Middle frontal gyrus (tissue), 1 donor: ENCODE measurements around the gene RPS23.
"Not testable (repeated sequence)": the region's sequence is repeated elsewhere in the genome, so short reads cannot be mapped to it uniquely, and the experiment has no call there.

Source experiments
- DNase-seq: peaks from one replicate; pipeline ENCODE4 v3.0.0-alpha.2; 2015; ENCODE audit warnings: low spot score; ENCODE audit errors: extremely low spot score

The RPS23 gene

DNA sequence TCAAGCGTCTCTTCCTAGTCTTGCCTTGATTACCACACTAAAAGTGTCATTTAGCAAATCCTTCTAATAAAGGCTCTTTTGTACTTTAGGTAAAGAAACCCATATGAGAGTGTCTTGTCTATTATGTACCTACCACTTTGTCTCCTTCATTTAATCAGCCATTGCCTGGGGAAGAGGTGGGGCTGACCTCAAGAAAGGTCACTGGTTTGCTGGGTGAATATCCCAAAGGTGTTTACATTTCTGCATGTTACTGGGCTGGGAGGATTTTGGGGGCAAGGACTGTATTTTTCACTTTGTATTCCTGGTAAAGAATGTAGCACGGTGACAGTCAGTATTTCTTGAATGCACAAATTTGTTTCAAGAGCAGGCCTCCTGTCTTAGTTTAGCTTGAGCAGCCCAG, 11.9 kb upstream of the RPS23 start:
- no peak for DNase-seq

DNA sequence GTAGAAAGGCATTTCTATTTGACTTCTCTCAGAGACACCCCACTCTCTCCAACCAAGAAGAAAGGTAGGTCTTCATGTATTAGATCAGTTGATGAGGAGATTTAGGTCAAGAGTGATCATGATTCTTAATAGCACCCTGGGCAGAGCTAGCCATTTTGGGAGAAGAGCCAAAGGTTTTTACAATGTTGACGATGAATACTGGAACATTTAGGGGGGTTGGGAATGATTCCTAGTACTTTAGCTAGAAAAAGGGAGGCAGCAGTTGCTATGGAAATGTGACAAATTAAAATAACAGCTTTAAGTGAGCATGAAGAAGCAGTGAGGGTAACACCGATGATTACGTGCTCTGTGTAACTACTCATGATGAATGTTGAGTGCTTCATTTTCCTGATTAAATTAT, 9.5 kb upstream of the RPS23 start:
- DNase-seq, result no peak

GRCh38 chr5:82285206-82285605, 7.1 kb upstream of the RPS23 start:
- no peak for DNase-seq

DNA sequence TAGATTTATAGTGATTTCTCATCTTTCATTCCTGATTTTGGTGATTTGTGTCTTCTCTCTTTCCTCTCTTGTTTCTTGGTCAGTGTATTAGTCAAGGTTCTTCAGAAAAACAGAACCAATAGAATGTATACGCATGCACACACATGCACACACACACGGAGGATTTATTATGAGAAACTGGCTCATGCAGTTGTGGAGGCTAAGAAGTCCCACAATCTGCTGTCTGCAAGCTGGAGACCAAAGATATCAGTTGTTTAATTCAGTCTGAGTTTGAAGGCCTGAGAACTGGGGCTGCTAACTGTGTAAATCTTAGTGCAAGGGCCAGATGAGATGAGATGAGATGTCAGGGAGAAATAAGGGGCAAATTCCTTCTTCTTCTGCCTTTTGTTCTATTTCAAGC, 5.7 kb upstream of the RPS23 start:
- DNase-seq, result no peak

GRCh38 chr5:82278711-82279370, 687 bp upstream of the RPS23 start:
- DNase-seq, result no peak

- no peak for DNase-seq
These were observed 554 bp downstream of the RPS23 start for GRCh38 chr5:82277613-82277986.

DNA sequence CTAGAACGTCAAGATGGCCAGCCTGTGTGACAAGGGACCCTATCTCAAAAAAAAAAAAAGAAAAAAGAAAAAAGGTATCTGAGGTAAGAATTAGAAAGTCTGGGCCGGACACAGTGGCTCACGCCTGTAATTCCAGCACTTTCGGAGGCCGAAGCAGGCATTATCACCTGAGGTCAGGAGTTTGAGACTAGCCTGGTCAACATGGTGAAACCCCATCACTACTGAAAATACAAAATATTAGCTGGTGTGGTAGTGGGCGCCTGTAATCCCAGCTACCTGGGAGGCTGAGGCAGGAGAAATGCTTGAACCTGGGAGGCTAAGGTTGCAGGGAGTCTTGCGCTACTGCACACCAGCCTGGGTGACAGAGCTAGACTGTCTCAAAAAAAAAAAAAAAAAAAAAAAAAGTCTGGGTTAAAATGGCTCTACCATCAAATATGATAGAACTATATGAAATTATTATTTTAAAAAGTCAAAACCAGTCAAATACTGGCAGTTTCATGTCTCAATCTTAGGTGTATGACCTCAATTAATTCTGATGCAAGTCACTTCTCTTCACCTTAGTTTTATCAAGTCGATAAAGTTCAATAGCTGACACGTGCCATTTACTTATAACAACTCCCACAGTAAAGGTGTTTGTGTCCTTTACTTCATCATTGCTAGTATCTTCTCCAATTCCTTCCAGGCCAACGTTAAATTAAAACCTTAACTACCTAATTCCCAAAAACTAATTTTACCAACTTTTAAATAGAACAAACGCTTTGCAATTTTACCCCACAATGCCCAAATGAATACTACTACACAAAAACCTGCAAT, 1.1 kb downstream of the RPS23 start:
- DNase-seq, result no peak

GRCh38 chr5:82275216-82275664, 2.9 kb downstream of the RPS23 start:
- DNase-seq, result no peak

DNA sequence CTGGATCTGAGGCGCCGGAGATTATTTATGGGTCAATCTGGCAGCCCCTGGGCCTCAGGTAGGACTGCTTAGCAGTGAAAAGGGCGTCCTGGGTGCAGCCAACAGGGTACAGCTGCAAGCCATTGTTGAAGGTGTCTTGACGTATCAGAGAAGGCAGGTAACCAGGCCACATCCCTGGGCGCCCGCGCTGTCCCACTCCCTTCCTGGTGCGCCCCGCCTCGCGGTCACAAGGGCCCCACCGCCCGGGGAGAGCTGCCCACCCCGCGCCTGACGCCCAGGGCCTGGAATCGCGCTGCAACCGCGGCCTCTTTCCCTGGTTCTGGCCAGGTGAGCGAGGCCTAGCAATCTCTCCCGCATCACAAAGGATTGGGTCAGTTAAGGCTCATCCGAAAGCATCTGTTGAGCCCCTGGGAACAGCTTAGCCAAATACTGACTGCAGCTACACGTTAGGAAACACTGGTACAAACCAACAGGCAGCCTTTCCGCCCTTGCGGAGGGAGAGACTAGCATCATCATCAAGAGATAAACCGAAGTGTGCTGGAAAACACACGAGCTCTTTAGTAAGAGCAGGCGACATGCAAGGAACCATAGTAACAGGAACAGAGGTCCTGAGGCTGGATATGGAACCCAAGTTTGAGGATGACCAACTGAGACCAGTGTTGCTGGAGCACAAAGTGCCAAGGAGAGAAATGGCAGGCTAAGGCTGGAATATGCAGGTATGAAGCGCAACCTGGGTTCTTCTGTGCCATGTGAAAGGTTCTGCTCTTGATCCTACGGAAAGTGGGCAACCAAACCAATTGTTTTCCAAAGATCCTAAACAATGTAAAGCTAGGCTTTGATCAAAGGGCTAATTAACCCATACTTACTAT, 3.6 kb downstream of the RPS23 start:
- no peak for DNase-seq

DNA sequence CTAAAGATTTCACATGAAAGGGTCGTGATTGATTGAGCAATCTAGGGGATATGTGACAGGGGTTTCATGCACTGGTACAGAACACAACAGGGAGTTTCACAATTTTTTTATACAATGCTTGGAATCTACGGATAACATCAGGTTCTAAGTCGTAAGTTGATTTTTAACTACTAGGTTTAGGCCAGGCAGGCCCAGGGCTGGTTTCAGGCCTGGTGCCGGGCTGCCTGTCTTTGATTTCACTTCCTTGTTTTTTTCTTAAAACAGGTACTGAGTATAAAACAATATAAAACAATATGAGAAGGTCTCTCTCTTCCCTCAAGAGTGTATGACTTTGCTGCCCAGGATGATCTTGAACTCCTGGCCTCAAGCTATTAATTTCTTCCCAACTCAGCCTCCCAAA, 4.7 kb downstream of the RPS23 start:
- not testable (repeated sequence) for DNase-seq

- not testable (repeated sequence) for DNase-seq
These were observed 5.4 kb downstream of the RPS23 start for GRCh38 chr5:82272571-82273356.

- not testable (repeated sequence) for DNase-seq
These were observed 8.8 kb downstream of the RPS23 start for GRCh38 chr5:82269363-82269762.

DNA sequence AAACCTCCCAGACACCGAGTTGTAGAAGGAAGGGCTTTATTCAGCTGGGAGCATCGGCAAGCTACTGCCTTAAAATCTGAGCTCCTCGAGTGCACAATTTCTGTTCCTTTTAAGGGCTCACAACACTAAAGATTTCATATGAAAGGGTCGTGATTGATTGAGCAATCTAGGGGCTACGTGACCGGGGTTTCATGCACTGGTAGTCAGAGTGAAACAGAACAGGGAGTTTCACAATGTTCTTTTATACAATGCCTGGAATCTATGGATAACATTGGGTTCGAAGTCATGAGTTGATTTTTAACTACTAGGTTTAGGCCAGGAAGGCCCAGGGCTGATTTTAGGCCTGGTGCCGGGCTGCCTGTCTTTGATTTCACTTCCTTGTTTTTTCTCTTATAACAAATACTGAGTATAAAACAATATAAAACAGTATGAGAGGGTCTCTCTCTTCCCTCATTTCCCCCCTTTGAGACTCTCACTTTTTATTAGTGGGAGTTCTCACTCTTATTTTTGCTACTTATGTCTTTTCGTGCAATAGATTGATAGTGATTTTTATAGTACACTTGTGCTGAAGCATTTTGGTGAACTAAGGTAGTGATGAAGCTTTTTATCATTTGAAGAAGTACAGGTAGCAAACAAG, 10.7 kb downstream of the RPS23 start:
- not testable (repeated sequence) for DNase-seq

GRCh38 chr5:82265047-82265446, 13.1 kb downstream of the RPS23 start:
- no peak for DNase-seq

DNA sequence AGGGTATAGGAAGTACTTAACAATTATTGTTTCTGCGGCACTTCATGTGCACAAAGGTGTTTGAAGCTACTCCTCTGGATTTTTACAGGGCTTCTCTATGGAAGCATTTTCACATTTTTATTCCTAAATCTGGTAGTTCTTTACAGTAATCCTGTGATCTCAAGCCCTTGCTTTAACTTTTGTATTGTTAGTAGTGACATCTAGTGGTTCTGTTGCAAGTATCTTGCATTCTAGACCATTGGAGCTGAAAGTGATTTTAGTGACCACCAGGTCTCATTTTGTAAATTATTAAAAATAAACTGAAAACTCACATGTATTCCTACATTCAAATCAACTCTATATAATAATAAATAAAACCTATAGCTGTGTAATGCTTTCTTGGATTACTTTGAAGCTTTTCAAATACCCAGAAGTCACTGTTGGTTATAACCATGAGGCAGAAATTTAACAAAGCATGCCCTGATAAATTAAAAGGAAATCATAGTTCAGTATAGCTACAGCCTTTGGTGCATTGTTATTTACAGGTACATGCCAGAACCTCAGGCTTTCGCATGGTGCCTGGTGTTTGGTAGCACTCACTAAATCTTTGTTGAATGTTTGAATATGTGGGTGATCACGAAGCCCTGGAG, 18.9 kb downstream of the RPS23 start:
- no peak for DNase-seq

DNA sequence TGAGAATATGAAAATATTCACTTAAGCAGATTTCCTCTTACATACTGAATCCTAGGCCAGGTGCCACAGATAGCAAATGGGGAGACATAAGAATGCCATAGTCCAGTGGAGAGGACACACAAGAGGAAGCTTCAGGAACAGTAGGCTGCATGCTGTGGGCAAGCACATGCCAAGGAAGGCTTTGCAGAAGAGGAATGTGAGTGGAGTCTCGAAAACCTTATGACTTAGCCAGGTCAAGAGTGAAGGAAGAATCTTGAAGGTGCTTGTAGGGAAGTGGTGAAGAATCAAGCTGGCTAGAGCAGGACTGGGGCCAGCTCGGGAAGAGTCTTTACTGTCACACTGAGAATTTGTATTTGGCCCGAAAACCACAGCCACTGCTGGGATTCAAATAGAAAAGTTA, 20.4 kb downstream of the RPS23 start:
- DNase-seq, result no peak

GRCh38 chr5:82257247-82257646, 20.9 kb downstream of the RPS23 start:
- DNase-seq, result no peak

- DNase-seq, result no peak
These were observed 22.3 kb downstream of the RPS23 start for GRCh38 chr5:82255844-82256243.

GRCh38 chr5:82252744-82253143, 25.4 kb downstream of the RPS23 start:
- no peak for DNase-seq

DNA sequence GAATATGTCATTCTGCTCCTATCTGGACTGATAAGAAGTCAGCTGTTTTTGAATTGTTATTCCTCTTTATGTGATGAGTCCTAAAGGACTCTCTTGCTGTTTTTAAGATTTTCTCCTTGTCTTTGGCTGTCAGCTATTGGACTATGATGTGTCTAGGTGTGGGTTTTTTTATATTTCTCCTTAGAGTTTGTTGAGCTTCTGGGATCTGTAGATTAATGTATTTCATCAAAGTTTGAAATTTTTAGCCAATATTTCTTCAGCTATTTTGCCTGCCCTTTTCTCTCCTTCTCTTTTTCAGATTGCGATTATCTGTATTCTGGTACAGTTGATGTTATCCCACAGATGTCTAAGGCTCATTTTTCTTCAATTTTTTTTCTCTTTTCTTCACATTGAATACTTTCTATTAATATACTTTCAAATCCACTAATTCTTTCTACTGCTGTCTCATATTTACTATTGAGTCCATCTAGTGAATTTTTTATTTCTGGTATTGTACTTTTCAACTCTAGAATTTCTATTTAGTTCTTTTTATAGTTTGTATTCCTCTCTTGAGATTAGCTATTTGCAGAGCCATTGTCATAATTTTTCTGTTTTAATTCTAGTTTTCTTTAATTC, 31.1 kb downstream of the RPS23 start:
- no peak for DNase-seq
